ENCODE data around the gene CLEC3B.

CLEC3B gene

GRCh38 chr3:44988073-44988472, 38.0 kb upstream of the CLEC3B start:
- TF ChIP-seq CTCF (conservative IDR thresholded peaks at IDR 0.05) (peak; percentile 44), ZFX (IDR thresholded peaks at IDR 0.05) (no peak)
- H3K27ac ChIP-seq, result no peak overlapping the region

- no peak overlapping the region for H3K27ac ChIP-seq
- TF ChIP-seq CTCF (conservative IDR thresholded peaks at IDR 0.05) (no peak), ZFX (IDR thresholded peaks at IDR 0.05) (no peak)
Observed at GRCh38 chr3:44989141-44989540, 37.0 kb upstream of the CLEC3B start.

GRCh38 chr3:44989636-44990373, 36.3 kb upstream of the CLEC3B start:
- H3K27ac ChIP-seq, result no peak overlapping the region
- no peak for TF ChIP-seq CTCF (conservative IDR thresholded peaks at IDR 0.05)
- no peak for TF ChIP-seq ZFX (IDR thresholded peaks at IDR 0.05)

- no peak for TF ChIP-seq ZFX (IDR thresholded peaks at IDR 0.05)
- TF ChIP-seq CTCF (conservative IDR thresholded peaks at IDR 0.05), result no peak
- no peak overlapping the region for H3K27ac ChIP-seq
Observed at GRCh38 chr3:44991326-44991725, 34.8 kb upstream of the CLEC3B start.

- no peak for TF ChIP-seq ZFX (IDR thresholded peaks at IDR 0.05)
- TF ChIP-seq CTCF (conservative IDR thresholded peaks at IDR 0.05), result peak; percentile 74
- H3K27ac ChIP-seq, result no peak overlapping the region
Observed at GRCh38 chr3:44992555-44993470, 33.3 kb upstream of the CLEC3B start.

- H3K27ac ChIP-seq, result no peak overlapping the region
- no peak for TF ChIP-seq CTCF (conservative IDR thresholded peaks at IDR 0.05)
- no peak for TF ChIP-seq ZFX (IDR thresholded peaks at IDR 0.05)
Observed at GRCh38 chr3:44993471-44994205, 32.5 kb upstream of the CLEC3B start.

All from C4-2B (cell line).